HepG2 (cell line): Measurements from ENCODE around the gene SLC26A9. TPM values are rescaled to one million over a fixed set of nuclear protein-coding genes. Genes with fewer than 3 reads are reported as not detected.
A peak's percentile ranks its signal among the peaks of the same experiment; 100 is the strongest.

Experiments
- ATAC-seq: fragments of 200-7000 bp; cut with Tn5 transposase; 3 replicates; pipeline ENCODE4 v1.9.1; 2020; ENCODE audit warnings: mild to moderate bottlenecking, moderate library complexity
- BruUV-seq: library from RNA; stranded (reverse); fragments of 400-500 nt; replicated peaks from 2 replicates; lab custom pipeline; 2021; lab: Mats Ljungman, UMichigan
- CTCF ChIA-PET: fragments of 300-600 bp; formaldehyde crosslinking; extraction: SDS; loops from one replicate; lab custom pipeline; 2021; ENCODE audit warnings: low total read pairs, inconsistent platforms, low intra/inter-chr PET ratio; lab: Yijun Ruan, JAX
- POLR2A ChIA-PET: fragments of 350-600 bp; sonication (Branson Sonifier 250); formaldehyde crosslinking; loops from one replicate; lab custom pipeline; 2020; ENCODE audit warnings: antibody characterized with exemption, inconsistent platforms; lab: Yijun Ruan, JAX
- DNase-seq: peaks from one replicate; pipeline ENCODE4 v3.0.0-alpha.2; 2015; ENCODE audit warnings: low spot score
- FAIRE-seq: peaks from 3 replicates; lab custom pipeline; 2011; peaks lifted over from hg19 to GRCh38; lab: Jason Lieb, UNC
- H2AFZ ChIP-seq: one replicate; pipeline ENCODE4 v1.6.1; 2011; ENCODE audit warnings: low read length, inconsistent platforms
- H3K27ac ChIP-seq: fragments of 300-600 bp; 3 replicates; pipeline ENCODE4 v1.8.0; 2011; ENCODE audit warnings: mixed run types, mild to moderate bottlenecking, mixed read lengths, low read length, inconsistent platforms; ENCODE audit not compliant: insufficient read depth; ENCODE audit errors: extremely low read length
- H3K27me3 ChIP-seq, 2 experiments: fragments of 200-600 bp in 1 of 2; 2 replicates in 1 of 2; 3 replicates in 1 of 2; pipeline versions ENCODE4 v1.6.0 to v1.8.0; 2011; ENCODE audit warnings: low read length in 2 of 2, mild to moderate bottlenecking in 2 of 2, moderate library complexity in 2 of 2, inconsistent platforms in 1 of 2; ENCODE audit not compliant: insufficient read depth in 2 of 2, control insufficient read depth in 1 of 2
- H3K36me3 ChIP-seq, 2 experiments: fragments of 200-600 bp in 1 of 2; replicated peaks in 1 of 2; 2 replicates in 1 of 2; 3 replicates in 1 of 2; pipeline versions ENCODE4 v1.5.1 to v1.8.0; 2011; ENCODE audit warnings: low read length in 2 of 2, inconsistent platforms in 1 of 2; ENCODE audit not compliant: insufficient read depth in 2 of 2, control insufficient read depth in 1 of 2
- H3K4me1 ChIP-seq: 2 replicates; pipeline ENCODE4 v1.5.1; 2012; ENCODE audit warnings: low read length, inconsistent platforms; ENCODE audit not compliant: insufficient read depth
- H3K4me2 ChIP-seq: 2 replicates; pipeline ENCODE4 v1.6.0; 2011; ENCODE audit warnings: low read depth, low read length, inconsistent platforms
- H3K4me3 ChIP-seq, 3 experiments: fragments of 200-600 bp in 1 of 3; sonication (generic), shearing (Covaris generic) in 1 of 3; replicated peaks in 1 of 3; 2 replicates each; pipeline ENCODE4 v1.5.1; 2011 to 2016; ENCODE audit warnings: low read length in 3 of 3, inconsistent platforms in 2 of 3, low read depth in 2 of 3, mild to moderate bottlenecking in 2 of 3, control low read depth in 1 of 3, mixed read lengths in 1 of 3; ENCODE audit not compliant: insufficient read depth in 1 of 3
- H3K79me2 ChIP-seq: one replicate; pipeline ENCODE4 v1.6.1; 2011; ENCODE audit warnings: low read length, inconsistent platforms; ENCODE audit not compliant: insufficient read depth
- H3K9ac ChIP-seq: 2 replicates; pipeline ENCODE4 v1.6.0; 2011; ENCODE audit warnings: mild to moderate bottlenecking, low read depth, low read length, inconsistent platforms; ENCODE audit not compliant: insufficient read depth
- H3K9me3 ChIP-seq: 2 replicates; pipeline ENCODE4 v1.5.1; 2012; ENCODE audit warnings: mild to moderate bottlenecking, low read length
- H4K20me1 ChIP-seq: 2 replicates; pipeline ENCODE4 v1.6.0; 2011; ENCODE audit warnings: inconsistent platforms, mild to moderate bottlenecking, low read length, moderate library complexity; ENCODE audit not compliant: insufficient read depth
- FOSL2 ChIP-seq: sonication (generic); formaldehyde crosslinking; IDR thresholded peaks from 2 replicates; pipeline ENCODE4 v1.4.0; 2020; ENCODE audit warnings: missing genetic modification reagents
- HDAC1 ChIP-seq: sonication (generic); formaldehyde crosslinking; IDR thresholded peaks from 2 replicates; pipeline ENCODE4 v1.5.1; 2020; ENCODE audit warnings: mild to moderate bottlenecking, missing genetic modification reagents
- IKZF4 ChIP-seq: sonication (generic); formaldehyde crosslinking; IDR thresholded peaks from 2 replicates; pipeline ENCODE4 v1.5.1; 2020; ENCODE audit warnings: borderline replicate concordance, mild to moderate bottlenecking, low read depth, missing genetic modification reagents; ENCODE audit errors: not compliant biosample characterization
- MED1 ChIP-seq: sonication (generic); formaldehyde crosslinking; IDR thresholded peaks from 2 replicates; pipeline ENCODE4 v1.4.0; 2020; ENCODE audit warnings: missing genetic modification reagents
- MXD3 ChIP-seq: IDR thresholded peaks from 2 replicates; pipeline ENCODE4 v1.6.1; 2016; ENCODE audit warnings: mild to moderate bottlenecking, missing biosample characterization, missing genetic modification reagents
- PITX1 ChIP-seq: sonication (generic); formaldehyde crosslinking; IDR thresholded peaks from 2 replicates; pipeline ENCODE4 v1.5.1; 2020; ENCODE audit warnings: mild to moderate bottlenecking, missing genetic modification reagents
- ZNF232 ChIP-seq: sonication (generic); formaldehyde crosslinking; IDR thresholded peaks from 2 replicates; pipeline ENCODE4 v1.4.0; 2020; ENCODE audit warnings: missing genetic modification reagents, borderline replicate concordance
- ZNF234 ChIP-seq: sonication (generic); formaldehyde crosslinking; conservative IDR thresholded peaks from 2 replicates; pipeline ENCODE4 v1.5.1; 2020; ENCODE audit warnings: mild to moderate bottlenecking, missing genetic modification reagents
- ZNF274 ChIP-seq: sonication (generic); formaldehyde crosslinking; IDR thresholded peaks from 2 replicates; pipeline ENCODE4 v1.5.1; 2020; ENCODE audit warnings: mild to moderate bottlenecking, missing genetic modification reagents
- ZNF678 ChIP-seq: sonication (generic); formaldehyde crosslinking; IDR thresholded peaks from 2 replicates; pipeline ENCODE4 v1.4.0; 2020; ENCODE audit warnings: mild to moderate bottlenecking, missing genetic modification reagents
- WGBS: methylation state at CpG from one replicate; pipeline ENCODE4 v1.1.6; 2017; ENCODE audit warnings: low lambda C conversion rate; 5-methylcytosine and 5-hydroxymethylcytosine counted together
- in situ Hi-C: cut with HindIII; loops from 2 replicates; pipeline ENCODE4 v1.10.0; 2017; ENCODE audit warnings: low pct_unique_long_range_greater_than_20kb; ENCODE audit not compliant: extremely low pct_ligation_motif_present
- intact Hi-C: fragments of 100-400 bp; cut with micrococcal nuclease; formaldehyde crosslinking; loops from one replicate; pipeline ENCODE4 v1.10.0; 2022; ENCODE audit not compliant: unreplicated experiment
- polyA plus RNA-seq, 8 experiments: library from polyadenylated mRNA; depleted of rRNA in 3 of 8; stranded (reverse) in 7 of 8; unstranded in 1 of 8; fragments of >200 nt; fragmentation: Illumina TruSeq in 4 of 8; extraction: Trizol in 4 of 8; gene quantifications; 2 replicates each; pipeline versions ENCODE4 v1.2.1 to v1.2.3, GENCODE V29; 2011 to 2016; ENCODE audit warnings: low read depth in 4 of 8, missing spikeins in 1 of 8, mixed read lengths in 1 of 8; ENCODE audit not compliant: insufficient read depth in 1 of 8
- total RNA-seq, 5 experiments: library from RNA; depleted of rRNA; stranded (reverse); fragments of >200 nt; fragmentation: Illumina TruSeq; extraction: Trizol; gene quantifications; 2 replicates each; pipeline ENCODE4 v1.2.3, GENCODE V29; 2016; ENCODE audit warnings: low read depth in 1 of 5
- TF ChIP-seq, protein P1 (sequence below): sonication (generic); formaldehyde crosslinking; IDR thresholded peaks from 2 replicates; pipeline ENCODE4 v1.5.1; 2020; ENCODE audit warnings: missing genetic modification reagents, mild to moderate bottlenecking, borderline replicate concordance

The SLC26A9 gene
- total and polyA plus RNA-seq, 2 of the 13 experiments (the other 11 are each of a cell fraction or from before 2014, with no cell fraction given), result 0.11 to 0.15 TPM

- ChIA-PET POLR2A (no interaction called here), CTCF (no interaction called here)
Measured at GRCh38 chr1:205926213-205926612, 17.0 kb downstream of the SLC26A9 start.

DNA sequence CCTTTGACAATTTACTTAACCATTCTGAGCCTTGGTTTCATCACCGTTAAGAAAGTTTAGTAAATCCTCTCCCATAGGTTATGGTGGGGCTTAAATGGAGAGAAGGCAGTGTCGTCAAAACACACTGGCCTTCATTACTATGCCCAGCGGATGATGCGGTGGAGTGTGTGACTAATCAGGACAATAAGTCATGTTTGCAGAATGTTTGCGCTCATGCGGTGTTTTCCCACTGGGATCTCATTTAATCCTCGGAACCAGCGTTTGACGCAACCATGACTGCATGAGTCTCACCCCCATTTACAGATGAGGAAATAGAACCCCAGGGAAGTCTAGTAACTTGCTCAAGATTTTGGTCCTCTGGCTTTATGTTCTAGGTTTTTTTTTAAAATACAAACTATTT lies 17.5 kb downstream of the SLC26A9 start:
- H3K36me3 ChIP-seq, result no peaks in the 10 kb centered on the region
- WGBS, result 28% methylated on average over 9 of the region's 9 CpGs
- peaks cover 7 to 27% of the 10 kb centered on the region in 2 experiments; a peak in 3 of 5 replicates for H3K27me3 ChIP-seq
- TF ChIP-seq IKZF4 (CRISPR knock-in tag) (no peak), MXD3 (CRISPR knock-in tag) (no peak), HDAC1 (CRISPR knock-in tag) (no peak), ZNF274 (CRISPR knock-in tag) (no peak), ZNF234 (CRISPR knock-in tag) (no peak), FOSL2 (CRISPR knock-in tag) (0 out of 2 replicates have a peak, but pooled peaks have one; percentile 6), MED1 (CRISPR knock-in tag) (no peak)
- TF ChIP-seq, protein P1, sequence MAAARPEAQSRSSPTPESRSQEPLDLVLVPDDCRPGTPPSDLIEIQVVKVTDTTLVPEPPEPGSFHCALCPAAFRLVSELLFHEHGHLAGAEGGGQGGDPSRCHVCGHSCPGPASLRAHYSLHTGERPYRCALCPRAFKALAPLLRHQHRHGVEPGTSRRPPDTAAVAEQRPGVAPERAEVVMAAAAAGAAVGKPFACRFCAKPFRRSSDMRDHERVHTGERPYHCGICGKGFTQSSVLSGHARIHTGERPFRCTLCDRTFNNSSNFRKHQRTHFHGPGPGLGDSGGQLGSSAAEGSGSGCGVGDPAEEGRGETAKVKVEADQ (CRISPR knock-in tag), result no peak
- TF ChIP-seq, all 625 proteins: peak for 1
- CTCF ChIA-PET, result no interaction called here
- no peak for DNase-seq
- Histone ChIP-seq H2AFZ (no peak overlapping the region), H3K27ac (no peak overlapping the region), H3K79me2 (no peaks in the 10 kb centered on the region), H4K20me1 (no peaks in the 10 kb centered on the region), H3K9me3 (no peaks in the 10 kb centered on the region), H3K4me3 (no peak overlapping the region), H3K4me2 (no peak overlapping the region), H3K9ac (no peak overlapping the region), H3K4me1 (no peaks in the 10 kb centered on the region)
- intact Hi-C loops (no loop called here), in situ Hi-C loops (loop anchor here (5.0 kb wide), 1 partner anchor 42 kb away; no protein-coding TSS in a partner anchor)
- POLR2A ChIA-PET, result no interaction called here
- FAIRE-seq, result no peak
- ATAC-seq, result no peak
- no TSS peak for BruUV-seq

More at GRCh38 chr1:205926213-205926612, 17.0 kb downstream of the SLC26A9 start:
- FAIRE-seq (no peak), DNase-seq (no peak), ATAC-seq (no peak)
- TF ChIP-seq ZNF678, result no peak
- no peak for TF ChIP-seq PITX1 (CRISPR knock-in tag)
- no peak for TF ChIP-seq ZNF232 (CRISPR knock-in tag)
- Histone ChIP-seq H3K27me3 (peaks cover 7 to 31% of the 10 kb centered on the region in 2 experiments; a peak in 3 of 5 replicates), H4K20me1 (no peaks in the 10 kb centered on the region), H3K27ac (no peak overlapping the region), H3K36me3 (no peaks in the 10 kb centered on the region), H3K79me2 (no peaks in the 10 kb centered on the region), H3K4me2 (no peak overlapping the region), H3K9me3 (no peaks in the 10 kb centered on the region), H3K4me3 (no peak overlapping the region), H2AFZ (no peak overlapping the region), H3K9ac (no peak overlapping the region), H3K4me1 (no peaks in the 10 kb centered on the region)
- BruUV-seq, result no TSS peak
- WGBS, result 36% methylated on average over 3 of the region's 5 CpGs
- intact Hi-C loops, result no loop called here
- in situ Hi-C loops, result loop anchor here (5.0 kb wide), 1 partner anchor 41 kb away; no protein-coding TSS in a partner anchor
